Keratinocyte (primary cell): ENCODE measurements around the gene SLX4IP.

Experiments used
- CTCF ChIP-seq, 3 experiments: IDR thresholded peaks in 1 of 3; conservative IDR thresholded peaks in 1 of 3; optimal IDR thresholded peaks in 1 of 3; 2 replicates in 2 of 3; 3 replicates in 1 of 3; pipeline versions ENCODE3 to v1.5.1; 2011; ENCODE audit warnings: low read length in 3 of 3, mild to moderate bottlenecking in 3 of 3, moderate library complexity in 2 of 3, control low read depth in 1 of 3, inconsistent platforms in 1 of 3; ENCODE audit not compliant: insufficient read depth in 2 of 3; ENCODE audit errors: extremely low read depth in 1 of 3
- EZH2 ChIP-seq: IDR thresholded peaks from one replicate; pipeline ENCODE4 v1.6.1; 2012; ENCODE audit warnings: inconsistent platforms, mild to moderate bottlenecking, low read length, moderate library complexity

- TF ChIP-seq CTCF (optimal IDR thresholded peaks at IDR 0.05 in 1 of 3, IDR thresholded peaks at IDR 0.05 in 1 of 3, conservative IDR thresholded peaks at IDR 0.05 in 1 of 3; ENCODE audit: extremely low read depth in 1 of 3, insufficient read depth in 2 of 3, low read length in 3 of 3) (no peak), EZH2 (no peak)
These were observed 40.1 kb downstream of the SLX4IP start for GRCh38 chr20:10475225-10475624.
